Measurements from ENCODE around the gene CREB5.
"Not testable (repeated sequence)": the region's sequence is repeated elsewhere in the genome, so short reads cannot be mapped to it uniquely, and the experiment has no call there.

Gene CREB5

GRCh38 chr7:28785041-28785995 lies 373.0 kb downstream of the CREB5 start:
- H3K27me3 ChIP-seq (ENCODE audit: control insufficient read depth in 5 of 5, insufficient read depth in 4 of 5, low read length in 5 of 5), result no peaks in the 10 kb centered on the region

GRCh38 chr7:28786156-28786555 lies 373.8 kb downstream of the CREB5 start:
- not testable (repeated sequence) for H3K4me3 ChIP-seq (ENCODE audit: low read depth in 1 of 5, low read length in 5 of 5); H3K27ac ChIP-seq (ENCODE audit: low read depth, low read length); H3K27me3 ChIP-seq (ENCODE audit: control insufficient read depth in 5 of 5, insufficient read depth in 4 of 5, low read length in 5 of 5); H3K9me3 ChIP-seq (ENCODE audit: control insufficient read depth in 5 of 5, low read length in 5 of 5); H3K9ac ChIP-seq (ENCODE audit: low read length in 5 of 5); H3K36me3 ChIP-seq (ENCODE audit: control insufficient read depth in 5 of 5, insufficient read depth in 5 of 5, low read length in 5 of 5); H3K4me1 ChIP-seq (ENCODE audit: control insufficient read depth in 5 of 5, insufficient read depth in 5 of 5, low read length in 5 of 5)

More at GRCh38 chr7:28785041-28785995, 373.0 kb downstream of the CREB5 start:
- Histone ChIP-seq H3K9me3 (ENCODE audit: control insufficient read depth in 5 of 5, low read length in 5 of 5) (no peaks in the 10 kb centered on the region), H3K9ac (ENCODE audit: low read length in 5 of 5) (no peak overlapping the region), H3K27ac (ENCODE audit: low read depth, low read length) (no peak overlapping the region), H3K36me3 (ENCODE audit: control insufficient read depth in 5 of 5, insufficient read depth in 5 of 5, low read length in 5 of 5) (no peaks in the 10 kb centered on the region), H3K4me1 (ENCODE audit: control insufficient read depth in 5 of 5, insufficient read depth in 5 of 5, low read length in 5 of 5) (peaks cover 0 to 5% (median 3%) of the 10 kb centered on the region in 5 donors), H3K4me3 (ENCODE audit: low read depth in 1 of 5, low read length in 5 of 5) (no peak overlapping the region)

- H3K9me3 ChIP-seq (ENCODE audit: control insufficient read depth in 5 of 5, low read length in 5 of 5), result no peaks in the 10 kb centered on the region
- no peak overlapping the region for H3K9ac ChIP-seq (ENCODE audit: low read length in 5 of 5)
- H3K27me3 ChIP-seq (ENCODE audit: control insufficient read depth in 5 of 5, insufficient read depth in 4 of 5, low read length in 5 of 5), result no peaks in the 10 kb centered on the region
- H3K4me1 ChIP-seq (ENCODE audit: control insufficient read depth in 5 of 5, insufficient read depth in 5 of 5, low read length in 5 of 5), result peaks cover 0 to 5% (median 3%) of the 10 kb centered on the region in 5 donors
- no peaks in the 10 kb centered on the region for H3K36me3 ChIP-seq (ENCODE audit: control insufficient read depth in 5 of 5, insufficient read depth in 5 of 5, low read length in 5 of 5)
- no peak overlapping the region for H3K4me3 ChIP-seq (ENCODE audit: low read depth in 1 of 5, low read length in 5 of 5)
- no peak overlapping the region for H3K27ac ChIP-seq (ENCODE audit: low read depth, low read length)
Measured at GRCh38 chr7:28787106-28787505, 374.8 kb downstream of the CREB5 start.

GRCh38 chr7:28790467-28790866 lies 378.1 kb downstream of the CREB5 start:
- Histone ChIP-seq H3K27ac (ENCODE audit: low read depth, low read length) (no peak overlapping the region), H3K27me3 (ENCODE audit: control insufficient read depth in 5 of 5, insufficient read depth in 4 of 5, low read length in 5 of 5) (no peaks in the 10 kb centered on the region), H3K4me1 (ENCODE audit: control insufficient read depth in 5 of 5, insufficient read depth in 5 of 5, low read length in 5 of 5) (peaks cover 2 to 10% (median 7%) of the 10 kb centered on the region in 5 donors), H3K9ac (ENCODE audit: low read length in 5 of 5) (no peak overlapping the region), H3K36me3 (ENCODE audit: control insufficient read depth in 5 of 5, insufficient read depth in 5 of 5, low read length in 5 of 5) (no peaks in the 10 kb centered on the region), H3K4me3 (ENCODE audit: low read depth in 1 of 5, low read length in 5 of 5) (no peak overlapping the region), H3K9me3 (ENCODE audit: control insufficient read depth in 5 of 5, low read length in 5 of 5) (no peaks in the 10 kb centered on the region)

GRCh38 chr7:28792858-28793257 lies 380.5 kb downstream of the CREB5 start:
- Histone ChIP-seq H3K36me3 (ENCODE audit: control insufficient read depth in 5 of 5, insufficient read depth in 5 of 5, low read length in 5 of 5) (no peaks in the 10 kb centered on the region), H3K9ac (ENCODE audit: low read length in 5 of 5) (no peak overlapping the region), H3K4me3 (ENCODE audit: low read depth in 1 of 5, low read length in 5 of 5) (no peak overlapping the region), H3K27me3 (ENCODE audit: control insufficient read depth in 5 of 5, insufficient read depth in 4 of 5, low read length in 5 of 5) (no peaks in the 10 kb centered on the region), H3K9me3 (ENCODE audit: control insufficient read depth in 5 of 5, low read length in 5 of 5) (no peaks in the 10 kb centered on the region), H3K27ac (ENCODE audit: low read depth, low read length) (no peak overlapping the region), H3K4me1 (ENCODE audit: control insufficient read depth in 5 of 5, insufficient read depth in 5 of 5, low read length in 5 of 5) (peaks cover 2 to 10% (median 7%) of the 10 kb centered on the region in 5 donors)

- no peak overlapping the region for H3K9ac ChIP-seq (ENCODE audit: low read length in 5 of 5)
- no peaks in the 10 kb centered on the region for H3K27me3 ChIP-seq (ENCODE audit: control insufficient read depth in 5 of 5, insufficient read depth in 4 of 5, low read length in 5 of 5)
- H3K27ac ChIP-seq (ENCODE audit: low read depth, low read length), result no peak overlapping the region
- H3K36me3 ChIP-seq (ENCODE audit: control insufficient read depth in 5 of 5, insufficient read depth in 5 of 5, low read length in 5 of 5), result no peaks in the 10 kb centered on the region
- peaks cover 2 to 10% (median 7%) of the 10 kb centered on the region in 5 donors for H3K4me1 ChIP-seq (ENCODE audit: control insufficient read depth in 5 of 5, insufficient read depth in 5 of 5, low read length in 5 of 5)
- H3K4me3 ChIP-seq (ENCODE audit: low read depth in 1 of 5, low read length in 5 of 5), result no peak overlapping the region
- H3K9me3 ChIP-seq (ENCODE audit: control insufficient read depth in 5 of 5, low read length in 5 of 5), result no peaks in the 10 kb centered on the region
Measured at GRCh38 chr7:28793381-28794085, 381.2 kb downstream of the CREB5 start.

- H3K9me3 ChIP-seq (ENCODE audit: control insufficient read depth in 5 of 5, low read length in 5 of 5), result no peaks in the 10 kb centered on the region
- peaks cover 0 to 11% (median 5%) of the 10 kb centered on the region in 5 donors for H3K4me1 ChIP-seq (ENCODE audit: control insufficient read depth in 5 of 5, insufficient read depth in 5 of 5, low read length in 5 of 5)
- no peak overlapping the region for H3K9ac ChIP-seq (ENCODE audit: low read length in 5 of 5)
- no peak overlapping the region for H3K4me3 ChIP-seq (ENCODE audit: low read depth in 1 of 5, low read length in 5 of 5)
- no peaks in the 10 kb centered on the region for H3K27me3 ChIP-seq (ENCODE audit: control insufficient read depth in 5 of 5, insufficient read depth in 4 of 5, low read length in 5 of 5)
- H3K27ac ChIP-seq (ENCODE audit: low read depth, low read length), result no peak overlapping the region
- no peaks in the 10 kb centered on the region for H3K36me3 ChIP-seq (ENCODE audit: control insufficient read depth in 5 of 5, insufficient read depth in 5 of 5, low read length in 5 of 5)
Measured at GRCh38 chr7:28798274-28798673, 386.0 kb downstream of the CREB5 start.

GRCh38 chr7:28799619-28800018 lies 387.3 kb downstream of the CREB5 start:
- Histone ChIP-seq H3K9me3 (ENCODE audit: control insufficient read depth in 5 of 5, low read length in 5 of 5) (no peaks in the 10 kb centered on the region), H3K36me3 (ENCODE audit: control insufficient read depth in 5 of 5, insufficient read depth in 5 of 5, low read length in 5 of 5) (peaks cover 0 to 6% (median 6%) of the 10 kb centered on the region in 5 donors), H3K4me1 (ENCODE audit: control insufficient read depth in 5 of 5, insufficient read depth in 5 of 5, low read length in 5 of 5) (peaks cover 0 to 6% (median 0%) of the 10 kb centered on the region in 5 donors), H3K27ac (ENCODE audit: low read depth, low read length) (no peak overlapping the region), H3K27me3 (ENCODE audit: control insufficient read depth in 5 of 5, insufficient read depth in 4 of 5, low read length in 5 of 5) (no peaks in the 10 kb centered on the region), H3K9ac (ENCODE audit: low read length in 5 of 5) (no peak overlapping the region), H3K4me3 (ENCODE audit: low read depth in 1 of 5, low read length in 5 of 5) (no peak overlapping the region)

- Histone ChIP-seq H3K9me3 (ENCODE audit: control insufficient read depth in 5 of 5, low read length in 5 of 5) (no peaks in the 10 kb centered on the region), H3K27ac (ENCODE audit: low read depth, low read length) (no peak overlapping the region), H3K4me3 (ENCODE audit: low read depth in 1 of 5, low read length in 5 of 5) (no peak overlapping the region), H3K9ac (ENCODE audit: low read length in 5 of 5) (no peak overlapping the region), H3K4me1 (ENCODE audit: control insufficient read depth in 5 of 5, insufficient read depth in 5 of 5, low read length in 5 of 5) (peaks cover 0 to 6% (median 0%) of the 10 kb centered on the region in 5 donors), H3K36me3 (ENCODE audit: control insufficient read depth in 5 of 5, insufficient read depth in 5 of 5, low read length in 5 of 5) (peaks cover 0 to 10% (median 7%) of the 10 kb centered on the region in 5 donors), H3K27me3 (ENCODE audit: control insufficient read depth in 5 of 5, insufficient read depth in 4 of 5, low read length in 5 of 5) (no peaks in the 10 kb centered on the region)
Measured at GRCh38 chr7:28800150-28800549, 387.8 kb downstream of the CREB5 start.

- H3K9ac ChIP-seq (ENCODE audit: low read length in 5 of 5), result no peak overlapping the region
Measured at GRCh38 chr7:28802450-28802849, 390.1 kb downstream of the CREB5 start.

More at GRCh38 chr7:28802450-28802849, 390.1 kb downstream of the CREB5 start:
- H3K4me1 ChIP-seq (ENCODE audit: control insufficient read depth in 5 of 5, insufficient read depth in 5 of 5, low read length in 5 of 5), result peaks cover 0 to 6% (median 0%) of the 10 kb centered on the region in 5 donors
- no peaks in the 10 kb centered on the region for H3K27me3 ChIP-seq (ENCODE audit: control insufficient read depth in 5 of 5, insufficient read depth in 4 of 5, low read length in 5 of 5)
- peaks cover 0 to 13% (median 10%) of the 10 kb centered on the region in 5 donors for H3K36me3 ChIP-seq (ENCODE audit: control insufficient read depth in 5 of 5, insufficient read depth in 5 of 5, low read length in 5 of 5)
- no peak overlapping the region for H3K4me3 ChIP-seq (ENCODE audit: low read depth in 1 of 5, low read length in 5 of 5)
- no peaks in the 10 kb centered on the region for H3K9me3 ChIP-seq (ENCODE audit: control insufficient read depth in 5 of 5, low read length in 5 of 5)
- no peak overlapping the region for H3K27ac ChIP-seq (ENCODE audit: low read depth, low read length)

All from subcutaneous abdominal adipose tissue (tissue), 5 donors.